ENCODE results near the gene SMTNL2.
"Not testable (repeated sequence)": the region's sequence is repeated elsewhere in the genome, so short reads cannot be mapped to it uniquely, and the experiment has no call there.

Gene SMTNL2

GRCh38 chr17:4587195-4587594 lies 2.9 kb downstream of the SMTNL2 start:
- DNase-seq = no peak

GRCh38 chr17:4587803-4588202 lies 3.5 kb downstream of the SMTNL2 start:
- DNase-seq = no peak

GRCh38 chr17:4588391-4588790 lies 4.1 kb downstream of the SMTNL2 start:
- DNase-seq = no peak

GRCh38 chr17:4588898-4589625 lies 4.7 kb downstream of the SMTNL2 start:
- DNase-seq = no peak

- not testable (repeated sequence) for DNase-seq
Observed at GRCh38 chr17:4590042-4590441, 5.7 kb downstream of the SMTNL2 start.

GRCh38 chr17:4590981-4591453 lies 6.7 kb downstream of the SMTNL2 start:
- DNase-seq = no peak

GRCh38 chr17:4591529-4591928 lies 7.2 kb downstream of the SMTNL2 start:
- DNase-seq = no peak

- DNase-seq = no peak
Observed at GRCh38 chr17:4592240-4593005, 8.1 kb downstream of the SMTNL2 start.

GRCh38 chr17:4593021-4593421 lies 8.7 kb downstream of the SMTNL2 start:
- DNase-seq = no peak

- no peak for DNase-seq
Observed at GRCh38 chr17:4594406-4594805, 10.1 kb downstream of the SMTNL2 start.

- no peak for DNase-seq
Observed at GRCh38 chr17:4594931-4595684, 10.8 kb downstream of the SMTNL2 start.

GRCh38 chr17:4595685-4596342 lies 11.5 kb downstream of the SMTNL2 start:
- DNase-seq = not testable (repeated sequence)

GRCh38 chr17:4596636-4597380 lies 12.5 kb downstream of the SMTNL2 start:
- no peak for DNase-seq

GRCh38 chr17:4597975-4598374 lies 13.6 kb downstream of the SMTNL2 start:
- no peak for DNase-seq

- no peak for DNase-seq
Observed at GRCh38 chr17:4598776-4599504, 14.6 kb downstream of the SMTNL2 start.

- DNase-seq = no peak
Observed at GRCh38 chr17:4599505-4600281, 15.4 kb downstream of the SMTNL2 start.

- DNase-seq = no peak
Observed at GRCh38 chr17:4600563-4600962, 16.2 kb downstream of the SMTNL2 start.

- no peak for DNase-seq
Observed at GRCh38 chr17:4601326-4601725, 17.0 kb downstream of the SMTNL2 start.

GRCh38 chr17:4602041-4602440 lies 17.7 kb downstream of the SMTNL2 start:
- no peak for DNase-seq

GRCh38 chr17:4604111-4604644 lies 19.8 kb downstream of the SMTNL2 start:
- DNase-seq = no peak

Data from amniotic stem cell (primary cell).